Measurements from ENCODE around the gene ITPK1. TPM values are rescaled to one million over a fixed set of nuclear protein-coding genes. Genes with fewer than 3 reads are reported as not detected.

ITPK1 gene
- total RNA-seq, 2 donors from 2014 or later: 77.1 to 118 TPM

GRCh38 chr14:92956961-92957360 is 158.8 kb downstream of the ITPK1 start:
- Histone ChIP-seq H3K27ac (no peak overlapping the region), H3K4me1 (replicated peaks) (peaks cover 17% of the 10 kb centered on the region), H3K9me3 (no peaks in the 10 kb centered on the region), H3K36me3 (no peaks in the 10 kb centered on the region), H3K27me3 (replicated peaks; ENCODE audit: insufficient read depth) (no peaks in the 10 kb centered on the region), H3K4me3 (no peak overlapping the region)
- intact Hi-C loops (cut with DNase I): no loop called here
- WGBS: 83% methylated on average over 11 of the region's 11 CpGs
- no peak for DNase-seq (ENCODE audit: low spot score)
- TF ChIP-seq CTCF (IDR thresholded peaks at IDR 0.05) (no peak), POLR2A (IDR thresholded peaks at IDR 0.05) (no peak), POLR2AphosphoS5 (IDR thresholded peaks at IDR 0.05) (no peak)

DNA sequence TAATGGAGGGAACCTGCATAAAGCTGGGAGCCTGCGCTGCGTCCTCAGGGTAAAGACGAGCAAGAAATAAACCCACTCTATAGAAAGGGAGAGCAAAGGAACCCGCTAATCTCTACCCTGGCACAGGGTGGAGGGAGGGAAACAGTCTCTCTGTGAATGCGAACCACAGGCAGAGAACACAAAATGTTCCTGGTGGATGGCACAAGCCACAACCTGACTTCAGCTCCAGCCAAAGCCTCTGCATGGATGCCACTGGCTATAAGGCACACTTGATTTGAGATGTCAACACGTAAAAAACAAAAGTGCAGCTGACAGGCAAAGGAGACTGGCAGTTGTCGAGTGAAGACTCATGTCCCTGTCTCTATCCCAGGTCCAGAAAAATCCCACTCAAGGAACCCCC is 160.3 kb downstream of the ITPK1 start:
- Histone ChIP-seq H3K4me3 (no peak overlapping the region), H3K4me1 (replicated peaks) (peaks cover 3% of the 10 kb centered on the region), H3K27me3 (replicated peaks; ENCODE audit: insufficient read depth) (no peaks in the 10 kb centered on the region), H3K27ac (no peak overlapping the region), H3K9me3 (no peaks in the 10 kb centered on the region), H3K36me3 (no peaks in the 10 kb centered on the region)
- no peak for TF ChIP-seq POLR2A (IDR thresholded peaks at IDR 0.05)
- TF ChIP-seq CTCF (IDR thresholded peaks at IDR 0.05): no peak
- TF ChIP-seq POLR2AphosphoS5 (IDR thresholded peaks at IDR 0.05): no peak
- WGBS: 82% methylated on average over 7 of the region's 7 CpGs
- intact Hi-C loops (cut with DNase I): no loop called here
- DNase-seq (ENCODE audit: low spot score): no peak

DNA sequence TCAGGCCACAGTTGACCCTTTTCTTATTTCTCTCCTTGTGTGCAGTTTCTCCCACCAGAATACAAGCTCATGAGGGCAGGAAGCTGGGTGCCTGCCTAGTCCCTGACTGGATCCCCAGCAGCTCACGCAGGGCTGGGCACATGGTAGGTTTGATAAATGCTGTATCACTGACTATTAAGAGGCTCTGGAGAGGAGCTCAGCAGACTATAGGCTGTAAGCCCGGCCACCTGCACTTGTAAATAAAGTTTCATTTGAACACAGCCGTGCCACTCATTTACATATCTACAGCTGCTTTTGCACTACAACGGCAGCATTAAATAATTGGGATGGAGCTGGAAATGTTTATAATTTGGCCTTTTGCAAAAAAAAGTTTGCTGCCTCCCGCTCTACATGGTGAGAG is 160.8 kb downstream of the ITPK1 start:
- WGBS: 84% methylated on average over 5 of the region's 5 CpGs
- no peak overlapping the region for H3K27ac ChIP-seq
- no peaks in the 10 kb centered on the region for H3K36me3 ChIP-seq
- H3K4me1 ChIP-seq (replicated peaks): no peaks in the 10 kb centered on the region
- no peaks in the 10 kb centered on the region for H3K27me3 ChIP-seq (replicated peaks; ENCODE audit: insufficient read depth)
- TF ChIP-seq CTCF (IDR thresholded peaks at IDR 0.05): no peak
- TF ChIP-seq POLR2A (IDR thresholded peaks at IDR 0.05): no peak
- TF ChIP-seq POLR2AphosphoS5 (IDR thresholded peaks at IDR 0.05): no peak
- no peak for DNase-seq (ENCODE audit: low spot score)
- no peak overlapping the region for H3K4me3 ChIP-seq
- intact Hi-C loops (cut with DNase I): no loop called here
- H3K9me3 ChIP-seq: no peaks in the 10 kb centered on the region

DNA sequence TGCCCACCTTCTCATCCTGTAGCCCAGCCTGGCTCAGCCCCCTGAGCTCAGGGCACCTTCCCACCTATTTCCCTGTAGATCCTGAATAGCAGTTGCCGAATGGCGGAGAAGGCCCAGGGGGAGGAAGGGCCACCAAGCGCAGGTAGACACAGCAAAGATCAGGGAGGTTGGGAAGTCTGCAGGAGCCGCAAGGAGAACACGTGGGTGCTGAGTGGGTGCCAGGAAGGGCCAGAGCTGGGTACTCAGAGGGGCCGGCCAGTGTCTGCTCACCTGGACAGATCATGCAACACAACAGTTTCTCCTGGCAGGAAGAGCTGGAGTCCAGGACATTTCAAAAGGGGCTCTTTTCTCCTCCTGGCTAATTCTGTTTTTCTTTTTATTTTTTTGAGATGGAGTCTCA is 162.2 kb downstream of the ITPK1 start:
- WGBS: 90% methylated on average over 6 of the region's 6 CpGs
- H3K36me3 ChIP-seq: no peaks in the 10 kb centered on the region
- H3K9me3 ChIP-seq: no peaks in the 10 kb centered on the region
- no peak for TF ChIP-seq CTCF (IDR thresholded peaks at IDR 0.05)
- no peak for DNase-seq (ENCODE audit: low spot score)
- no peak overlapping the region for H3K4me3 ChIP-seq
- intact Hi-C loops (cut with DNase I): loop anchor here (2.0 kb wide), 1 partner anchor 185 kb away; no protein-coding TSS in a partner anchor
- H3K27ac ChIP-seq: no peak overlapping the region
- H3K27me3 ChIP-seq (replicated peaks; ENCODE audit: insufficient read depth): no peaks in the 10 kb centered on the region
- no peaks in the 10 kb centered on the region for H3K4me1 ChIP-seq (replicated peaks)

- DNase-seq (ENCODE audit: low spot score): no peak
- Histone ChIP-seq H3K9me3 (no peaks in the 10 kb centered on the region), H3K4me3 (no peak overlapping the region), H3K27me3 (replicated peaks; ENCODE audit: insufficient read depth) (no peaks in the 10 kb centered on the region), H3K36me3 (no peaks in the 10 kb centered on the region), H3K4me1 (replicated peaks) (no peaks in the 10 kb centered on the region), H3K27ac (no peak overlapping the region)
- TF ChIP-seq POLR2AphosphoS5 (IDR thresholded peaks at IDR 0.05) (no peak), CTCF (IDR thresholded peaks at IDR 0.05) (no peak), POLR2A (IDR thresholded peaks at IDR 0.05) (no peak)
- WGBS: 90% methylated on average over 29 of the region's 32 CpGs
- intact Hi-C loops (cut with DNase I): loop anchor here (2.0 kb wide), 1 partner anchor 186 kb away; no protein-coding TSS in a partner anchor
These were observed 163.0 kb downstream of the ITPK1 start for GRCh38 chr14:92952481-92953298.

Data from prostate gland (tissue), 2 donors.